H1 (cell line): ENCODE measurements around the gene UBE2J1. TPM values are rescaled to one million over a fixed set of nuclear protein-coding genes. Genes with fewer than 3 reads are reported as not detected.

ENCODE experiments used
- CTCF ChIA-PET: fragments of 300-600 bp; sonication (Branson Sonifier 250); formaldehyde crosslinking; loops from one replicate; lab custom pipeline; 2021; ENCODE audit not compliant: partially characterized antibody; lab: Charles Lee
- POLR2A ChIA-PET: fragments of 300-600 bp; sonication (Branson Sonifier 250); formaldehyde crosslinking; loops from one replicate; lab custom pipeline; 2021; ENCODE audit warnings: inconsistent platforms; ENCODE audit not compliant: partially characterized antibody; lab: Charles Lee
- DNase-seq, 2 experiments: peaks; one replicate each; pipeline versions ENCODE4 v3.0.0 to v3.0.0-alpha.2; 2010 to 2022; ENCODE audit warnings: low spot score in 2 of 2, low read depth in 1 of 2, mixed read lengths in 1 of 2
- FAIRE-seq: peaks from 2 replicates; lab custom pipeline; 2011; peaks lifted over from hg19 to GRCh38; lab: Jason Lieb, UNC
- H2AFZ ChIP-seq: 2 replicates; pipeline ENCODE4 v1.8.1; 2012; ENCODE audit warnings: low read length, inconsistent platforms
- H2AK5ac ChIP-seq: 2 replicates; pipeline ENCODE4 v1.6.1; 2013; ENCODE audit warnings: low read depth, low read length
- H2BK120ac ChIP-seq: replicated peaks from 2 replicates; pipeline ENCODE3; 2013; ENCODE audit warnings: low read depth, low read length, inconsistent platforms
- H2BK12ac ChIP-seq: 2 replicates; pipeline ENCODE4 v1.6.1; 2013; ENCODE audit warnings: low read depth, low read length
- H2BK15ac ChIP-seq: 2 replicates; pipeline ENCODE4 v1.6.1; 2013; ENCODE audit warnings: low read length
- H2BK20ac ChIP-seq: 2 replicates; pipeline ENCODE4 v1.6.1; 2013; ENCODE audit warnings: low read length
- H2BK5ac ChIP-seq: 2 replicates; pipeline ENCODE4 v1.6.1; 2013; ENCODE audit warnings: low read depth, low read length
- H3K14ac ChIP-seq: 2 replicates; pipeline ENCODE4 v1.6.1; 2013; ENCODE audit warnings: inconsistent platforms; ENCODE audit not compliant: insufficient read length
- H3K18ac ChIP-seq: 2 replicates; pipeline ENCODE4 v1.6.1; 2013; ENCODE audit warnings: low read length; ENCODE audit errors: extremely low read depth
- H3K23ac ChIP-seq: 2 replicates; pipeline ENCODE4 v1.6.1; 2013; ENCODE audit warnings: inconsistent platforms; ENCODE audit not compliant: insufficient read length
- H3K23me2 ChIP-seq: 2 replicates; pipeline ENCODE4 v1.6.1; 2013; ENCODE audit warnings: low read depth, low read length
- H3K27ac ChIP-seq: 2 replicates; pipeline ENCODE4 v1.6.1; 2011; ENCODE audit warnings: low read depth, low read length, inconsistent platforms
- H3K27me3 ChIP-seq, 4 experiments: replicated peaks in 1 of 4; 1 replicate in 1 of 4; 2 replicates in 3 of 4; pipeline versions ENCODE4 v1.6.1 to v1.8.1; 2011 to 2013; ENCODE audit warnings: low read length in 3 of 4, mild to moderate bottlenecking in 3 of 4, inconsistent platforms in 2 of 4, mixed read lengths in 2 of 4, moderate library complexity in 1 of 4; ENCODE audit not compliant: control insufficient read depth in 3 of 4, insufficient read depth in 3 of 4; ENCODE audit errors: extremely low read depth in 1 of 4
- H3K36me3 ChIP-seq, 4 experiments: 2 replicates each; pipeline versions ENCODE4 v1.6.1 to v1.8.1; 2011 to 2013; ENCODE audit warnings: mild to moderate bottlenecking in 4 of 4, low read length in 3 of 4, moderate library complexity in 2 of 4, control low read depth in 1 of 4, inconsistent platforms in 1 of 4; ENCODE audit not compliant: insufficient read depth in 4 of 4, control insufficient read depth in 2 of 4
- H3K4ac ChIP-seq: replicated peaks from 2 replicates; pipeline ENCODE3; 2013; ENCODE audit warnings: low read length, low read depth, mixed read lengths, inconsistent platforms; ENCODE audit not compliant: insufficient read length
- H3K4me1 ChIP-seq, 4 experiments: replicated peaks in 1 of 4; 1 replicate in 1 of 4; 2 replicates in 3 of 4; pipeline versions ENCODE4 v1.6.1 to v1.8.1; 2011 to 2013; ENCODE audit warnings: low read length in 3 of 4, inconsistent platforms in 2 of 4, mixed read lengths in 1 of 4; ENCODE audit not compliant: insufficient read depth in 4 of 4, control insufficient read depth in 3 of 4
- H3K4me2 ChIP-seq, 2 experiments: 2 replicates each; pipeline versions ENCODE4 v1.6.1 to v1.8.1; 2011 to 2013; ENCODE audit warnings: low read depth in 2 of 2, low read length in 2 of 2, control low read depth in 1 of 2, inconsistent platforms in 1 of 2, mild to moderate bottlenecking in 1 of 2; ENCODE audit not compliant: insufficient read depth in 1 of 2
- H3K4me3 ChIP-seq, 4 experiments: fragments of 200-600, 300-600 bp in 1 of 4; sonication (generic), shearing (Covaris generic), sonication (Bioruptor Twin) in 1 of 4; 2 replicates each; pipeline versions ENCODE4 v1.5.1 to v1.8.1; 2011 to 2016; ENCODE audit warnings: low read length in 4 of 4, low read depth in 3 of 4, control low read depth in 2 of 4, inconsistent platforms in 2 of 4, mild to moderate bottlenecking in 2 of 4, mixed read lengths in 1 of 4, moderate library complexity in 1 of 4; ENCODE audit not compliant: insufficient read depth in 2 of 4; ENCODE audit errors: extremely low read depth in 1 of 4
- H3K56ac ChIP-seq: replicated peaks from 2 replicates; pipeline ENCODE3; 2013; ENCODE audit warnings: low read depth, mild to moderate bottlenecking, mixed read lengths, low read length, inconsistent platforms; ENCODE audit not compliant: insufficient read length
- H3K79me1 ChIP-seq: 2 replicates; pipeline ENCODE4 v1.6.1; 2013; ENCODE audit warnings: low read depth, low read length, control low read depth
- H3K79me2 ChIP-seq, 2 experiments: 2 replicates each; pipeline versions ENCODE4 v1.6.1 to v1.8.1; 2012 to 2013; ENCODE audit warnings: low read length in 2 of 2, mild to moderate bottlenecking in 2 of 2, inconsistent platforms in 1 of 2; ENCODE audit not compliant: insufficient read depth in 2 of 2, control insufficient read depth in 1 of 2
- H3K9ac ChIP-seq, 4 experiments: replicated peaks in 1 of 4; 1 replicate in 1 of 4; 2 replicates in 3 of 4; pipeline versions ENCODE4 v1.6.1 to v1.8.1; 2011 to 2013; ENCODE audit warnings: low read depth in 3 of 4, low read length in 3 of 4, control low read depth in 2 of 4, mild to moderate bottlenecking in 2 of 4, moderate library complexity in 2 of 4, inconsistent platforms in 1 of 4; ENCODE audit errors: extremely low read depth in 1 of 4
- H3K9me3 ChIP-seq, 2 experiments: 2 replicates each; pipeline versions ENCODE4 v1.6.1 to v1.8.1; 2012 to 2013; ENCODE audit warnings: mild to moderate bottlenecking in 2 of 2, moderate library complexity in 2 of 2, control low read depth in 1 of 2, inconsistent platforms in 1 of 2, low read depth in 1 of 2, low read length in 1 of 2, mixed read lengths in 1 of 2; ENCODE audit not compliant: insufficient read depth in 2 of 2
- H4K20me1 ChIP-seq, 2 experiments: replicated peaks in 1 of 2; 2 replicates each; pipeline versions ENCODE3 to v1.8.1; 2011 to 2013; ENCODE audit warnings: inconsistent platforms in 2 of 2, low read length in 2 of 2, mild to moderate bottlenecking in 1 of 2; ENCODE audit not compliant: insufficient read depth in 2 of 2, control insufficient read depth in 1 of 2
- H4K5ac ChIP-seq: 2 replicates; pipeline ENCODE4 v1.6.1; 2013; ENCODE audit warnings: low read length, low read depth, mixed read lengths, inconsistent platforms; ENCODE audit not compliant: insufficient read length
- H4K8ac ChIP-seq: 2 replicates; pipeline ENCODE4 v1.8.0; 2013; ENCODE audit warnings: mild to moderate bottlenecking, moderate library complexity, low read length, inconsistent platforms; ENCODE audit not compliant: insufficient read depth; ENCODE audit errors: extremely low read depth
- H4K91ac ChIP-seq: replicated peaks from 2 replicates; pipeline ENCODE3; 2013; ENCODE audit warnings: low read length, mixed read lengths, inconsistent platforms; ENCODE audit not compliant: insufficient read length
- ASH2L ChIP-seq: fragments of 200-600, 300-600 bp; sonication (generic); IDR thresholded peaks from one replicate; pipeline ENCODE4 v1.7.1; 2017; ENCODE audit warnings: low read length
- TAF1 ChIP-seq: IDR thresholded peaks from 2 replicates; pipeline ENCODE4 v1.6.1; 2011; ENCODE audit warnings: mild to moderate bottlenecking, low read depth, low read length
- WGBS, 2 experiments: shearing (Covaris generic) in 1 of 2; methylation state at CpG; one replicate each; pipeline versions ENCODE4 v1.1.6 to v1.1.7; 2013 to 2015; ENCODE audit warnings: low lambda C conversion rate in 2 of 2, mixed read lengths in 2 of 2, inconsistent platforms in 1 of 2, low coverage in 1 of 2, missing lambda C conversion rate in 1 of 2; ENCODE audit not compliant: insufficient replicate concordance in 2 of 2, insufficient coverage in 1 of 2, insufficient read length in 1 of 2; ENCODE audit errors: extremely low coverage in 1 of 2, missing lambda C conversion rate in 1 of 2; 5-methylcytosine and 5-hydroxymethylcytosine counted together
- polyA plus RNA-seq, 7 experiments: library from polyadenylated mRNA; depleted of rRNA in 3 of 7; stranded (reverse) in 5 of 7; unstranded in 2 of 7; fragments of >200 nt in 5 of 7; fragments of 200-250 nt in 2 of 7; gene quantifications; 1 replicate in 5 of 7; 2 replicates in 1 of 7; 4 replicates in 1 of 7; pipeline versions ENCODE4 v1.2.1 to v1.2.3, GENCODE V29; 2011 to 2013; ENCODE audit warnings: missing spikeins in 2 of 7, mixed read lengths in 2 of 7
- total RNA-seq: library from RNA; stranded (reverse); fragmentation: NEBNext Ultra II Directional; extraction: Animal tissue kit (Norgen Biotek cat#: 25700); gene quantifications from 2 replicates; pipeline ENCODE4 v1.2.1, GENCODE V29; 2021

UBE2J1 gene
- total and polyA plus RNA-seq, 2 of the 8 experiments (the other 6 are each of a cell fraction or from before 2014, with no cell fraction given), result 8.5 to 15.2 TPM

GRCh38 chr6:89289710-89290109 is 62.8 kb downstream of the UBE2J1 start:
- Histone ChIP-seq H3K9ac (no peak overlapping the region), H2BK5ac (no peak overlapping the region), H3K56ac (no peak overlapping the region), H2BK20ac (no peak overlapping the region), H4K20me1 (no peaks in the 10 kb centered on the region), H2BK120ac (no peak overlapping the region), H3K18ac (no peak overlapping the region), H3K4me1 (peaks cover 0 to 11% (median 2%) of the 10 kb centered on the region in 4 experiments; a peak in 4 of 7 replicates), H3K79me2 (no peaks in the 10 kb centered on the region), H3K4me2 (no peak overlapping the region), H3K27ac (no peak overlapping the region), H4K8ac (no peak overlapping the region), H4K5ac (no peak overlapping the region), H3K27me3 (no peaks in the 10 kb centered on the region), H2BK12ac (no peak overlapping the region), H3K4me3 (no peak overlapping the region), H3K14ac (no peak overlapping the region), H4K91ac (no peak overlapping the region), H2AK5ac (no peak overlapping the region), H3K23me2 (no peaks in the 10 kb centered on the region), H3K79me1 (no peaks in the 10 kb centered on the region), H3K9me3 (no peaks in the 10 kb centered on the region), H3K23ac (no peak overlapping the region), H3K4ac (no peak overlapping the region), H3K36me3 (no peaks in the 10 kb centered on the region), H2BK15ac (no peak overlapping the region), H2AFZ (no peak overlapping the region)
- WGBS, 2 experiments, result 85% methylated on average over 3 of the region's 3 CpGs; no CpG with 5 or more reads in 1 of the 2 experiments
- FAIRE-seq (no peak), DNase-seq (no peak)
- CTCF ChIA-PET, result interaction anchor here (1.0 to 6.4 kb wide), 7 partner anchors 8 to 306 kb away, joined by 3 to 26 read pairs (median 12); no protein-coding TSS in a partner anchor
- POLR2A ChIA-PET, result no interaction called here
- TF ChIP-seq ASH2L, result no peak
- no peak for TF ChIP-seq TAF1
